HepG2 (cell line): ENCODE measurements around the gene FNDC4. TPM values are rescaled to one million over a fixed set of nuclear protein-coding genes. Genes with fewer than 3 reads are reported as not detected.

ENCODE experiments used
- ATAC-seq: fragments of 200-7000 bp; cut with Tn5 transposase; 3 replicates; pipeline ENCODE4 v1.9.1; 2020; ENCODE audit warnings: mild to moderate bottlenecking, moderate library complexity
- BruUV-seq: library from RNA; stranded (reverse); fragments of 400-500 nt; replicated peaks from 2 replicates; lab custom pipeline; 2021; lab: Mats Ljungman, UMichigan
- CTCF ChIA-PET: fragments of 300-600 bp; formaldehyde crosslinking; extraction: SDS; loops from one replicate; lab custom pipeline; 2021; ENCODE audit warnings: low total read pairs, inconsistent platforms, low intra/inter-chr PET ratio; lab: Yijun Ruan, JAX
- POLR2A ChIA-PET: fragments of 350-600 bp; sonication (Branson Sonifier 250); formaldehyde crosslinking; loops from one replicate; lab custom pipeline; 2020; ENCODE audit warnings: antibody characterized with exemption, inconsistent platforms; lab: Yijun Ruan, JAX
- DNase-seq: peaks from one replicate; pipeline ENCODE4 v3.0.0-alpha.2; 2015; ENCODE audit warnings: low spot score
- FAIRE-seq: peaks from 3 replicates; lab custom pipeline; 2011; peaks lifted over from hg19 to GRCh38; lab: Jason Lieb, UNC
- H2AFZ ChIP-seq: one replicate; pipeline ENCODE4 v1.6.1; 2011; ENCODE audit warnings: low read length, inconsistent platforms
- H3K27ac ChIP-seq: fragments of 300-600 bp; 3 replicates; pipeline ENCODE4 v1.8.0; 2011; ENCODE audit warnings: mixed run types, mild to moderate bottlenecking, mixed read lengths, low read length, inconsistent platforms; ENCODE audit not compliant: insufficient read depth; ENCODE audit errors: extremely low read length
- H3K27me3 ChIP-seq, 2 experiments: fragments of 200-600 bp in 1 of 2; 2 replicates in 1 of 2; 3 replicates in 1 of 2; pipeline versions ENCODE4 v1.6.0 to v1.8.0; 2011; ENCODE audit warnings: low read length in 2 of 2, mild to moderate bottlenecking in 2 of 2, moderate library complexity in 2 of 2, inconsistent platforms in 1 of 2; ENCODE audit not compliant: insufficient read depth in 2 of 2, control insufficient read depth in 1 of 2
- H3K36me3 ChIP-seq, 2 experiments: fragments of 200-600 bp in 1 of 2; replicated peaks in 1 of 2; 2 replicates in 1 of 2; 3 replicates in 1 of 2; pipeline versions ENCODE4 v1.5.1 to v1.8.0; 2011; ENCODE audit warnings: low read length in 2 of 2, inconsistent platforms in 1 of 2; ENCODE audit not compliant: insufficient read depth in 2 of 2, control insufficient read depth in 1 of 2
- H3K4me1 ChIP-seq: 2 replicates; pipeline ENCODE4 v1.5.1; 2012; ENCODE audit warnings: low read length, inconsistent platforms; ENCODE audit not compliant: insufficient read depth
- H3K4me2 ChIP-seq: 2 replicates; pipeline ENCODE4 v1.6.0; 2011; ENCODE audit warnings: low read depth, low read length, inconsistent platforms
- H3K4me3 ChIP-seq, 3 experiments: fragments of 200-600 bp in 1 of 3; sonication (generic), shearing (Covaris generic) in 1 of 3; replicated peaks in 1 of 3; 2 replicates each; pipeline ENCODE4 v1.5.1; 2011 to 2016; ENCODE audit warnings: low read length in 3 of 3, inconsistent platforms in 2 of 3, low read depth in 2 of 3, mild to moderate bottlenecking in 2 of 3, control low read depth in 1 of 3, mixed read lengths in 1 of 3; ENCODE audit not compliant: insufficient read depth in 1 of 3
- H3K79me2 ChIP-seq: one replicate; pipeline ENCODE4 v1.6.1; 2011; ENCODE audit warnings: low read length, inconsistent platforms; ENCODE audit not compliant: insufficient read depth
- H3K9ac ChIP-seq: 2 replicates; pipeline ENCODE4 v1.6.0; 2011; ENCODE audit warnings: mild to moderate bottlenecking, low read depth, low read length, inconsistent platforms; ENCODE audit not compliant: insufficient read depth
- H3K9me3 ChIP-seq: 2 replicates; pipeline ENCODE4 v1.5.1; 2012; ENCODE audit warnings: mild to moderate bottlenecking, low read length
- H4K20me1 ChIP-seq: 2 replicates; pipeline ENCODE4 v1.6.0; 2011; ENCODE audit warnings: inconsistent platforms, mild to moderate bottlenecking, low read length, moderate library complexity; ENCODE audit not compliant: insufficient read depth
- ATRX ChIP-seq: sonication (generic); formaldehyde crosslinking; IDR thresholded peaks from 2 replicates; pipeline ENCODE4 v1.4.0; 2020; ENCODE audit warnings: missing genetic modification reagents, borderline replicate concordance
- HNRNPK ChIP-seq: fragments of 200-400 bp; formaldehyde crosslinking; IDR thresholded peaks from 2 replicates; pipeline ENCODE4 v1.6.1; 2018; ENCODE audit warnings: low read length, low read depth, moderate library complexity, mild to moderate bottlenecking; ENCODE audit not compliant: poor library complexity, severe bottlenecking
- HNRNPL ChIP-seq: fragments of 200-400 bp; formaldehyde crosslinking; IDR thresholded peaks from 2 replicates; pipeline ENCODE4 v1.6.1; 2017; ENCODE audit warnings: mild to moderate bottlenecking, low read depth, low read length
- HNRNPUL1 ChIP-seq: fragments of 200-400 bp; formaldehyde crosslinking; IDR thresholded peaks from 2 replicates; pipeline ENCODE4 v1.6.1; 2017; ENCODE audit warnings: low read depth, mild to moderate bottlenecking, low read length, moderate library complexity
- NONO ChIP-seq, 2 experiments: fragments of 450-650 bp in 1 of 2; sonication (generic) in 1 of 2; formaldehyde crosslinking in 1 of 2; IDR thresholded peaks in 1 of 2; conservative IDR thresholded peaks in 1 of 2; 2 replicates each; pipeline versions ENCODE4 v1.6.1 to v1.8.0; 2017 to 2022; ENCODE audit warnings: mild to moderate bottlenecking in 1 of 2, missing genetic modification reagents in 1 of 2, moderate library complexity in 1 of 2
- ONECUT2 ChIP-seq: sonication (generic); formaldehyde crosslinking; IDR thresholded peaks from 2 replicates; pipeline ENCODE4 v1.4.0; 2020; ENCODE audit warnings: missing genetic modification reagents
- SIN3B ChIP-seq: fragments of 150-350 bp; IDR thresholded peaks from 2 replicates; pipeline ENCODE4 v1.6.1; 2014; ENCODE audit warnings: low read length
- STAT5B ChIP-seq: sonication (generic); formaldehyde crosslinking; IDR thresholded peaks from 2 replicates; pipeline ENCODE4 v1.4.0; 2020; ENCODE audit warnings: missing genetic modification reagents
- ZFY ChIP-seq: sonication (generic); formaldehyde crosslinking; IDR thresholded peaks from 2 replicates; pipeline ENCODE4 v1.4.0; 2020; ENCODE audit warnings: missing genetic modification reagents
- ZIK1 ChIP-seq: sonication (generic); formaldehyde crosslinking; IDR thresholded peaks from 2 replicates; pipeline ENCODE4 v1.5.0; 2020; ENCODE audit warnings: mild to moderate bottlenecking, low read depth, missing genetic modification reagents, borderline replicate concordance
- ZNF549 ChIP-seq: sonication (generic); formaldehyde crosslinking; IDR thresholded peaks from 2 replicates; pipeline ENCODE4 v1.5.0; 2020; ENCODE audit warnings: missing genetic modification reagents
- ZNF562 ChIP-seq: sonication (generic); formaldehyde crosslinking; IDR thresholded peaks from 2 replicates; pipeline ENCODE4 v1.8.0; 2022; ENCODE audit warnings: missing genetic modification reagents, borderline replicate concordance
- ZNF776 ChIP-seq: sonication (generic); formaldehyde crosslinking; IDR thresholded peaks from 2 replicates; pipeline ENCODE4 v1.4.0; 2020; ENCODE audit warnings: mild to moderate bottlenecking, missing genetic modification reagents
- ZNF790 ChIP-seq: sonication (generic); formaldehyde crosslinking; IDR thresholded peaks from 2 replicates; pipeline ENCODE4 v1.8.0; 2022; ENCODE audit warnings: missing genetic modification reagents, mild to moderate bottlenecking, borderline replicate concordance
- WGBS: methylation state at CpG from one replicate; pipeline ENCODE4 v1.1.6; 2017; ENCODE audit warnings: low lambda C conversion rate; 5-methylcytosine and 5-hydroxymethylcytosine counted together
- in situ Hi-C: cut with HindIII; loops from 2 replicates; pipeline ENCODE4 v1.10.0; 2017; ENCODE audit warnings: low pct_unique_long_range_greater_than_20kb; ENCODE audit not compliant: extremely low pct_ligation_motif_present
- intact Hi-C: fragments of 100-400 bp; cut with micrococcal nuclease; formaldehyde crosslinking; loops from one replicate; pipeline ENCODE4 v1.10.0; 2022; ENCODE audit not compliant: unreplicated experiment
- polyA plus RNA-seq, 8 experiments: library from polyadenylated mRNA; depleted of rRNA in 3 of 8; stranded (reverse) in 7 of 8; unstranded in 1 of 8; fragments of >200 nt; fragmentation: Illumina TruSeq in 4 of 8; extraction: Trizol in 4 of 8; gene quantifications; 2 replicates each; pipeline versions ENCODE4 v1.2.1 to v1.2.3, GENCODE V29; 2011 to 2016; ENCODE audit warnings: low read depth in 4 of 8, missing spikeins in 1 of 8, mixed read lengths in 1 of 8; ENCODE audit not compliant: insufficient read depth in 1 of 8
- total RNA-seq, 5 experiments: library from RNA; depleted of rRNA; stranded (reverse); fragments of >200 nt; fragmentation: Illumina TruSeq; extraction: Trizol; gene quantifications; 2 replicates each; pipeline ENCODE4 v1.2.3, GENCODE V29; 2016; ENCODE audit warnings: low read depth in 1 of 5
- TF ChIP-seq, protein P1 (sequence below): sonication (generic); formaldehyde crosslinking; IDR thresholded peaks from 2 replicates; pipeline ENCODE4 v1.4.0; 2020; ENCODE audit warnings: mild to moderate bottlenecking, missing genetic modification reagents
- TF ChIP-seq, protein P2 (sequence below): sonication (generic); formaldehyde crosslinking; IDR thresholded peaks from 2 replicates; pipeline ENCODE4 v1.5.0; 2020; ENCODE audit warnings: mild to moderate bottlenecking, missing genetic modification reagents
- TF ChIP-seq, protein P3 (sequence below): sonication (generic); formaldehyde crosslinking; IDR thresholded peaks from 2 replicates; pipeline ENCODE4 v1.9.0; 2022; ENCODE audit warnings: missing genetic modification reagents, mild to moderate bottlenecking, borderline replicate concordance

FNDC4 gene
- total and polyA plus RNA-seq, 2 of the 13 experiments (the other 11 are each of a cell fraction or from before 2014, with no cell fraction given) = 9.0 to 17.4 TPM

DNA sequence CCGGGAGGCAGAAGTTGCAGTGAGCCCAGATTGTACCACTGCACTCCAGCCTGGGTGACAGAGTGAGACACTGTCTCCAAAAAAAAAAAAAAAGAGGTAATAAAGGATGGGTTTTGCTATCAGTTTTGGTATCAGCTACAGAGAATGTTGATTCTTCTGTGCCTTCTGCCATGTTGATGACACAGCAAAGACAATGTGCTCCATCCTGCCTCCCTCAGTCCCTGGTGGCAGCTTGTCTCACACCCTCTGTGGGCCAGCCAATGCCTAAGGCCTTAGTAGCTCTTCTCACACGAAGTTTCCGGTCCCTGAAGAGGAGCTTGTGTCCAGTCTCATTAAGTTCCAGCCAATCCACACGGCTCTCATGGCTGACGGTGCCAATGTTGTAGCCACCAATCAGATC lies 23.0 kb downstream of the FNDC4 start:
- H3K36me3 ChIP-seq = peaks cover 12 to 29% of the 10 kb centered on the region in 2 experiments; a peak in 4 of 5 replicates
- no peak overlapping the region for H3K27ac ChIP-seq
- no peak overlapping the region for H3K4me3 ChIP-seq
- CTCF ChIA-PET = no interaction called here
- H3K9ac ChIP-seq = no peak overlapping the region
- in situ Hi-C loops (no loop called here), intact Hi-C loops (no loop called here)
- BruUV-seq = no TSS peak
- TF ChIP-seq ZNF562 (CRISPR knock-in tag) (no peak), ZIK1 (CRISPR knock-in tag) (no peak), HNRNPL (no peak), ZNF790 (CRISPR knock-in tag) (no peak), SIN3B (no peak), ONECUT2 (no peak), STAT5B (CRISPR knock-in tag) (no peak), ZFY (CRISPR knock-in tag) (no peak), ZNF776 (CRISPR knock-in tag) (no peak), ATRX (no peak), ZNF549 (CRISPR knock-in tag) (no peak), HNRNPUL1 (no peak), NONO (IDR thresholded peaks at IDR 0.05) (no peak), NONO (CRISPR knock-in tag; conservative IDR thresholded peaks at IDR 0.05) (no peak), HNRNPK (no peak)
- TF ChIP-seq, protein P1, sequence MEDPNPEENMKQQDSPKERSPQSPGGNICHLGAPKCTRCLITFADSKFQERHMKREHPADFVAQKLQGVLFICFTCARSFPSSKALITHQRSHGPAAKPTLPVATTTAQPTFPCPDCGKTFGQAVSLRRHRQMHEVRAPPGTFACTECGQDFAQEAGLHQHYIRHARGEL (CRISPR knock-in tag) = no peak
- TF ChIP-seq, protein P2, sequence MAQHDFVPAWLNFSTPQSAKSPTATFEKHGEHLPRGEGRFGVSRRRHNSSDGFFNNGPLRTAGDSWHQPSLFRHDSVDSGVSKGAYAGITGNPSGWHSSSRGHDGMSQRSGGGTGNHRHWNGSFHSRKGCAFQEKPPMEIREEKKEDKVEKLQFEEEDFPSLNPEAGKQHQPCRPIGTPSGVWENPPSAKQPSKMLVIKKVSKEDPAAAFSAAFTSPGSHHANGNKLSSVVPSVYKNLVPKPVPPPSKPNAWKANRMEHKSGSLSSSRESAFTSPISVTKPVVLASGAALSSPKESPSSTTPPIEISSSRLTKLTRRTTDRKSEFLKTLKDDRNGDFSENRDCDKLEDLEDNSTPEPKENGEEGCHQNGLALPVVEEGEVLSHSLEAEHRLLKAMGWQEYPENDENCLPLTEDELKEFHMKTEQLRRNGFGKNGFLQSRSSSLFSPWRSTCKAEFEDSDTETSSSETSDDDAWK (CRISPR knock-in tag) = no peak
- TF ChIP-seq, protein P3, sequence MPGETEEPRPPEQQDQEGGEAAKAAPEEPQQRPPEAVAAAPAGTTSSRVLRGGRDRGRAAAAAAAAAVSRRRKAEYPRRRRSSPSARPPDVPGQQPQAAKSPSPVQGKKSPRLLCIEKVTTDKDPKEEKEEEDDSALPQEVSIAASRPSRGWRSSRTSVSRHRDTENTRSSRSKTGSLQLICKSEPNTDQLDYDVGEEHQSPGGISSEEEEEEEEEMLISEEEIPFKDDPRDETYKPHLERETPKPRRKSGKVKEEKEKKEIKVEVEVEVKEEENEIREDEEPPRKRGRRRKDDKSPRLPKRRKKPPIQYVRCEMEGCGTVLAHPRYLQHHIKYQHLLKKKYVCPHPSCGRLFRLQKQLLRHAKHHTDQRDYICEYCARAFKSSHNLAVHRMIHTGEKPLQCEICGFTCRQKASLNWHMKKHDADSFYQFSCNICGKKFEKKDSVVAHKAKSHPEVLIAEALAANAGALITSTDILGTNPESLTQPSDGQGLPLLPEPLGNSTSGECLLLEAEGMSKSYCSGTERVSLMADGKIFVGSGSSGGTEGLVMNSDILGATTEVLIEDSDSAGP (CRISPR knock-in tag) = no peak
- no peak for FAIRE-seq
- H3K79me2 ChIP-seq = no peaks in the 10 kb centered on the region
- POLR2A ChIA-PET = no interaction called here
- no peak for ATAC-seq
- no peaks in the 10 kb centered on the region for H3K27me3 ChIP-seq
- WGBS = 100% methylated on average over 5 of the region's 5 CpGs
- H3K4me1 ChIP-seq = peaks cover 7% of the 10 kb centered on the region; the same call in 1 of the 2 replicates
- DNase-seq = no peak
- H3K4me2 ChIP-seq = no peak overlapping the region
- H3K9me3 ChIP-seq = no peaks in the 10 kb centered on the region
- H4K20me1 ChIP-seq = no peaks in the 10 kb centered on the region; the same call in 1 of the 2 replicates
- H2AFZ ChIP-seq = no peak overlapping the region
